ENCODE measurements around the gene RNH1. TPM values are rescaled to one million over a fixed set of nuclear protein-coding genes. Genes with fewer than 3 reads are reported as not detected.

RNH1 gene
- total and polyA plus RNA-seq, 2 of the 8 experiments (the other 6 are each of a cell fraction or from before 2014, with no cell fraction given) = 48.7 to 49.8 TPM

DNA sequence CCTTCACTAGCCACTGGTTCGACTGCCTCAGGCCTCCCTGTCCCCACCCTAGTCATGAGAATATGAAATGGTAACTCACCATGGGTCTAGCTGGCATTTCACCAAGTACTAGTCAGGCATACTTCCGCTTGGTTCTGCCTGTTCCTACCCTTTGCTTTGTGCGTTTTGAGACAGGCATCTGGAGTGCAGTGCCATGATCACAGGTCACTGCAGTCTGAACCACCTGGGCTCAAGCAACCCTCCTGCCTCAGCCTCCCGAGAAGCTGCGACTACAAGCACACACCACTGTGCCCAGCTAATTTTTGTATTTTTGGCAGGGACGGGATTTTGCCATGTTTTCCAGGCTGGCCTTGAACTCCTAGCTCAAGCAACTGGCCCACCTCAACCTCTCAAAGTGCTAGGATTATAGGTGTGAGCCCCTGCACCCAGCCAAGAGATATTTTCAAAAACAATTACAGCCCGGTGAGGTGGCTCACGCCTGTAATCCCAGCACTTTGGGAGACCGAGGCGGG lies 14.2 kb upstream of the RNH1 start (continued):
- TF ChIP-seq, protein P1, sequence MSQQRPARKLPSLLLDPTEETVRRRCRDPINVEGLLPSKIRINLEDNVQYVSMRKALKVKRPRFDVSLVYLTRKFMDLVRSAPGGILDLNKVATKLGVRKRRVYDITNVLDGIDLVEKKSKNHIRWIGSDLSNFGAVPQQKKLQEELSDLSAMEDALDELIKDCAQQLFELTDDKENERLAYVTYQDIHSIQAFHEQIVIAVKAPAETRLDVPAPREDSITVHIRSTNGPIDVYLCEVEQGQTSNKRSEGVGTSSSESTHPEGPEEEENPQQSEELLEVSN (IDR thresholded peaks at IDR 0.05) = no peak
- TF ChIP-seq SIX5 (IDR thresholded peaks at IDR 0.05; ENCODE audit: low read depth, low read length) (no peak), CREB1 (IDR thresholded peaks at IDR 0.05) (no peak), RNF2 (IDR thresholded peaks at IDR 0.05; ENCODE audit: borderline replicate concordance, low read depth, low read length, missing control alignments, poor library complexity, severe bottlenecking) (no peak), SP1 (IDR thresholded peaks at IDR 0.05; ENCODE audit: low read depth, low read length) (no peak), NRF1 (IDR thresholded peaks at IDR 0.05; ENCODE audit: low read depth, low read length) (no peak)

Measured in H1 (cell line).